ENCODE results near the gene MAP3K3.
A peak's percentile ranks its signal among the peaks of the same experiment; 100 is the strongest.
"Not testable (repeated sequence)": the region's sequence is repeated elsewhere in the genome, so short reads cannot be mapped to it uniquely, and the experiment has no call there.

MAP3K3 gene

DNA sequence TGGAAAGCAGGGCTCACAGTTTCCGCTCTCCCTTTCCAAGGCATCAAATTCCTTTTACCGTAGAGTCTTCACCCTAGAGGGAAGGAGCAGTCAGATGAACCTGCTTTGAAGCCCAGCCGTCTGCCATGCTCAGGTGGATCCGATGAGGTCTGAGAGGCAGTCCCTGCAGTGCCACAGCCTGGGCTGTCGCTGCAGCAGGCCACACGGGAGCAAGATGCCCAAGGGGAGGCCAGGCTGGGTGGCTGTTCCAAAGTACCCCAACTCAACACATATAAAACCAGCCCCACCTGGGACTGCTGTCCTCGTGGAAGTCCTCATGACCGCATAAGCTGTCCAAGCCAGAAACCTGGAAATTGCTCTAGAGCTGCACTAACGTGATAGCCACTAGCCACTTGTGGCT is 82.6 kb downstream of the MAP3K3 start:
- no peak for DNase-seq (ENCODE audit: low read depth, low spot score)

DNA sequence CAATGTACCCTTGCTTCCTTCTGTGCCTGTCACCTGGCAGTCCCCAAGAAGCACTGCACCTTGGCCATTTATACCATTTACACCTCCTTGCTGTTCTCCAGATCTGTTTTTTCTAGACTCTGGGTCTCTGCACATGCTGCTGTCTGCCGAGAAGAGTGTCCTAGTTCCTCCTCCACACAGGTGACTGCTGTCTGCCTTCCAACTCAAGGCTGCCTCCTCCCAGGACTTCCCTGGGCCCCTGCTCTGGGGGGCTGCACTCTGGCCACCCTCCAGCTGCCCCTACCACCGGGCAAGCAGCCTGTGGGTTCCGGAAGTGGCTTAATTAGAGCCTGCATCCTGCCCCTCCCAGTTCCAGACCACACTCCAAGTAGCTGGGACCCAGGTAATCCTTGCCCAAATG is 83.4 kb downstream of the MAP3K3 start:
- no peak for DNase-seq (ENCODE audit: low read depth, low spot score)

DNA sequence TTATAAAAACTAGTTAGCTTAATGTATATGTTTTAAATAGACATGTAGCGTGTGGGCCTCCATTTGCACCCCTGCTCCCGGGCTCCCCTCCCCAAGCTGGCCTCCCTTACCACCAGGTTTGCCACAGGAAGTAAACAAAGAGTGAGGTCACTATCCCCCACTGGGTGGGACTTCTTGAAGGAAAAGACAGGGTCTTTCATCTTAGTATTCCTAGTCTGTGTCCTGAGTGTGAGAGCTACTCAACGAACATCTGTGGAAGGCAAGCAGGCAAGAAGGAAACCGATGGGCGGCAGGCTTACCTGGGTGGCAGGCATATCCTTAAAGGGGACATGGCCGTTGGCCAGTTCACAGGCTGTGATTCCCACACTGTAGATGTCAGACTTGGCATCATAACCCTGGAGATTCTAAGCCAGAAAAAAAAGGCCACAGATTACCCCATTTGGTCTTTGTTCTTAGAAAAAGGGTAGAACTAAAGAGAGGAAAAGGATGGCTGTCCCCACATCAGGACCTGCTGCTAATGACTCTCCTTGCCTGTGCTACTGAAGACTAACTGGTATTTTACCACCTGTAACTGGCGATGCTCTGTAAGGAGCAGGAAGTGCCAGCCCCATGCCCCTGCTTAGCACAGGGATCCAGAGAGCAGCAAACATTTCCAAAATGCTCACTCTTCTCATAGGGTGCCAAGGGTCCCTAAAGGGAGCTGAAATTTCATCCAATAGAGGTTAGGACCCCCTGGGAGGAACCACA is 84.3 kb downstream of the MAP3K3 start:
- DNase-seq (ENCODE audit: low read depth, low spot score), result no peak

- DNase-seq (ENCODE audit: low read depth, low spot score), result no peak
Measured at GRCh38 chr17:63707151-63707550, 84.9 kb downstream of the MAP3K3 start.

GRCh38 chr17:63709110-63709509 is 86.9 kb downstream of the MAP3K3 start:
- no peak for DNase-seq (ENCODE audit: low read depth, low spot score)

DNA sequence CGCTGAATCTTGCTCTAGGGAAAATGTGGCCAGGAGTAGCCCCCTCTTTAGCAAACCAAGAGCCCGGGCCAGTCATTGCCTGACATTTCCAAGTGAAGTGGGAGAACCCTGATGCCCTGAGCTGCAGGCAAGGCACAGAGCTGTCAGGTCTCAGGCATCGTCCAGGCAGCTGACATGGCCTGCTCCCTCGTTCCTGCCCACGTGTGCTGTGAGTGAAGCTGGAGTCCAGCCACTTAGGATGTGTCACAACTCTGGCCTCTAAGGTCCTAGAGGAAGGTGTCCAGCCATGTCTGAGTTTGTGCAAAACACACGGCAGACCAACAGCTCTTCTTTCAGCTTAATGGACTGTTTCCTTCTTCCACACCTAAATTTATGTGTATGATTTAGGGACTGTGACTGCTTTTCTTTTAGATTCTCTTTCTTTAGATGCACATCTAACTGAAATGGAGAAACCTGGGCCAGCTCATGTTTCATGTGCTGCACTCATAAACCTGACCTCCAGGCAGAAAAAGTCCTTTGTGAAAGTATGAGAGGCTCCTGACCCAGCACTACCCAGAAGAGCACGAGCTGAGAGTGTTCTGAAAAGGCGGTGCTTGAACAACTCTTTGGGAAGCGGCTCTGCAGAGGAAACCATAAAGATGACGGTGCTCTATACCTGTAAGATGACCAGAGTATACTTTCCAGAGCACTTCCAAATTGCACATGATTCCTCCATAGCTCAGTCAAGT is 92.5 kb downstream of the MAP3K3 start:
- DNase-seq (ENCODE audit: low read depth, low spot score), result no peak

DNA sequence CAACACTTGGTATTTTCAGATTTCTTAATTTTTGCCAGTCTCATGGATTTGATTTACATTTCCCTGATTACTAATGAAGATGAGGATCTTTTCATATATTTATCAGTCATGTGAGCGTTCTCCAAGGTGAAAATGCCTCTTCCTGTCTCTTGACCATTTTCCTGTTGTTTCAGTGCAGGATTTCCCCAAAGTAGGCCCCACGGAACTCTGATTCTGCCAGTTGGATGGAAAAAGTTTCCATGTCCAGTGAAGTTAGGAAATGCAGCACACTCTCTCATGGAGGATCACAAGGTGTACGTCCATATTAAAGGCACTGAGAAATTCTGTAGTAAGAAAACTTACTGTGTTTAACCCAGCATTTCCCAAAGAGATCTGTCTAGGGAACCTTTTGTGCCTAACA is 94.2 kb downstream of the MAP3K3 start:
- no peak for DNase-seq (ENCODE audit: low read depth, low spot score)

DNA sequence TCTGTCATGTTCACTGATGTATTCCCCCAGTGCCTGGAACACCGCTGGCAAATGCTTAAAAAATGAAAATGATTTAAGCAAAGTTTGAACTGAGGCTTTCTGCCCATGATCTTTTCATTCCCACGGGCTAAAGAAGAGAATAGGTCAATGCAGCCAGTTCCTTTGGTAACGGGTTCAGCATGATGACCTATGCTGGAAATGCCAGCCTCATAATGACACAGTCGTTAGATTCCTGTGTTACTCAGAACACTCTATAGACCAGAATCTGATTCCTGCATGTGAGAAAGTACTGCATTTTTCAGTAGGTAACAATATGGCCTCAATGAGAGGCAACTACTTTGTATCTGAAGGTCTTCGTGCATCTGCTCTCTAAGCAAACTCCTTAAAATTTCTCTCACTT is 96.8 kb downstream of the MAP3K3 start:
- no peak for DNase-seq (ENCODE audit: low read depth, low spot score)

DNA sequence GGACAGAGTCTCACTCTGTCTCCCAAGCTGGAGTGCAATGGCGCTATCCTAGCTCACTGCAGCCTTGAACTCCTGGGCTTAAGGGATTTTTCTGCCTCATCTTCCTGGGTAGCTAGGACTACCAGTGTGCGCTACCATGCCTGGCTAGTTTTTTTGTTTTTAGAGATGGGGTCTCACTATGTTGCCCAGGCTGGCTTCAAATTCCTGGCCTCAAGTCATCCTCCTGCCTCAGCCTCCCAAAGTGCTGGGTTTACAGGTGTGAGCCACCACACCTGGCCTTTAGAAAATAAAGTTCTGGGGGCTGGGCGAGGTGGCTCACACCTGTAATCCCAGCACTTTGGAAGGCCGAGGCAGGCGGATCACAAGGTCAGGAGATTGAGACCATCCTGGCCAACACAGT is 98.0 kb downstream of the MAP3K3 start:
- not testable (repeated sequence) for DNase-seq (ENCODE audit: low read depth, low spot score)

DNA sequence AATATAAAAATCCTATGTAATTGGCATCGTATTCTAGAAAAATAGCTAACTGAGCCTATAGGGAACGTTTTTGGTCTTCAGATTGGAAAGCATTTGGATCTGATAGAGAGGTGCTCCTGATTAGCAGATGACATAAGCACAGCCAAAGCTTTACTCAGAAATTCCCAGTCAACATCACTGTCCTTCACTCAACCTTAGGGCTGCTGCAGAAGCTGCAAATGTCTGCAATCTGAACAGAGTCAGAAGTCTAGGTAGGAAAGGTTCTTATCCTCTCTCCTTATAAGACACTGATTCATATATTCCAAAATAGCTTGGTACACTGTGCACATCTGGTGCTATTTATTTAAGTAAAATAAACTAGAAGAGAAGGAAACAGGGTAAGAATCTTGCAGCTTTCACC is 100.2 kb downstream of the MAP3K3 start:
- DNase-seq (ENCODE audit: low read depth, low spot score), result no peak

- DNase-seq (ENCODE audit: low read depth, low spot score), result no peak
Measured at GRCh38 chr17:63735691-63736090, 113.5 kb downstream of the MAP3K3 start.

DNA sequence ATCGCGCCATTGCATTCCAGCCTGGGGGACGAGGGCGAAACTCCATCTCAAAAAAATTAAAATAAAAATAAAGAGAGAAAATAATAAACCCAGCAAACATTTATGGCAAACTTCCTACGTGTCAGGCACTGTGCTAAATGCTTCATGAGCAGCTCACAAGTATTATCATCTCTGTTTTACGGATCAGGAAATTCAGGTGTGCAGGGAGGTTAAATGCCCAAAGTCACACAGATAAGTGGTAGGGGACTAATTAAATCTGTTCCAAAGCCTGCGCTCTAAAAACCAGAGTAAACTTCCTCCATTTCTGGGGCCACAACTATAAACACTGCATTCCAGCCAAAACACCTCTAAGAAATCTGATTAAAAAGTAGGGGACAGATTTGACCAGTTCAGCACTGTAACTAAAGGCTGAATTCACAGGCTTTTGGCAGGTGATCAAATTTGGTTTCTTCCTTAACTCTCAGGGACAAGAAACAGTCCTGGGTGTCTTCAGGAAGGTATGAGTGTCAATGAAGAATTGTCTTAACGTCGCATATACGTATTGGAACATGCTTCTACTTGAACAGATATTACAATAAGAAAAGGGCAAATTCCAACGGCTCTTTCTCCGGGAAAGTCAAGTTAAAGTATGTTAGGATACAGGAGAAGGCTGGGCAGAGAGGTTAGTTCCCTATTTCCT is 118.4 kb downstream of the MAP3K3 start:
- DNase-seq (ENCODE audit: low read depth, low spot score), result peak; percentile 3

DNA sequence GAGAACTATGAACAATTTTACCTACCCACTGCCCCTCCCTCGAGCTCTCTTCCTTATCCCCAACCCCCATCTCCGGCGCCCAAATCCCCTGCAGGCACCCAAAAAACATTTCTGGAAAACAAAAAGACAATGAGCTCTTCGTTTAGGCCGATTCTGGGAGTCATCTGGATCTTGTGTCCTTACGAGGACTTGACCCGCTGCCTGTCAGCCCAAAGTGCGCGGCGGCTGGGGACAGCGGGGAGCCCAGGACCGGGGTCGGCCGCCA is 118.9 kb downstream of the MAP3K3 start:
- DNase-seq (ENCODE audit: low read depth, low spot score), result no peak

DNA sequence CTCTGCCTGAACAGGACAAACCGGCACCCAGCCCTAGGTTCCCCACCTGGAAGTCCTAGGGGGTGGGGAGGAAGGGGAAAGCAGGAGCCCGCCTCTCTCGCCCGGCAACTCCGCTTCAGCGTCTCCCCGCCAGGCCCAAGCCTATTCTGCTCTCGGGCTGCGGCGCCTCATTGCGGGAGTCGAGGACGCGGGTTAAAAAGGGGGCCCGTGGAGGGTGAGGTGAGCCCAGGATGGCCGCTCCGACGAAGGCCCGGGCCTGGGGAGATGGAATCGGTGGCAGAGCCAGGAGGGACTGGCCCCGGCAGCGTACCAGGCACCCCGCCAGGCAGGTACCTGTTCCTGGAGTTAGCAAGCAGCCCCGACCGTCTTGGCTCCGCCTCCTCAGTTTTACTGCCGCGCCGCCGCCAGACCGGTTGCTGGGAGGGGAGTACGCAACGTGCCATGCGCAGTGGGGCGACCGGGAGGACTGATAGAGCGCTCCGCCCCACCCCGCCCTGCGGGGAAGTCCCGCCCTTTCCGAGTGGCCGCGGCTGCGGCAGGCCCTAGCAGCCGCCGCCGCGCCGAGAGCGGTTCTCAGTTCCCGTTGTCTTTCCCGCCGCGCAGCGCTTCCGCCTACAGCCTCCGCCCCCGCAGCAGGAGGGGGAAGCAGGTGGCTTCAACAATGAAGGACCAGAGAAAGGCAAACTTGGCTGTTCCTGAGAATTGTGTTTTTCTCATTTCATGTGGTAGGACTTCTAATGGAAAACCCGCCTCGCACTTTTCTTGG is 119.4 kb downstream of the MAP3K3 start, which contains the start of gene STRADA:
STRADA (minus strand) TSS at position 392 of the 766 bp plus-strand sequence. CDS start 13,430 bp downstream, outside the sequence.
- peak; percentile 99 for DNase-seq (ENCODE audit: low read depth, low spot score)

Measured in ELF-1 (cell line).